GM23338 (cell line): ENCODE data around the gene RAB20. TPM values are rescaled to one million over a fixed set of nuclear protein-coding genes. Genes with fewer than 3 reads are reported as not detected.

Experiments
- ATAC-seq: fragments of 200-7000 bp; cut with Tn5 transposase; 3 replicates; pipeline ENCODE4 v1.9.1; 2020
- DNase-seq: peaks from one replicate; pipeline ENCODE4 v3.0.0-alpha.2; 2015; ENCODE audit warnings: low spot score
- H2AFZ ChIP-seq: fragments of 200-600 bp; sonication (generic); 2 replicates; pipeline ENCODE4 v1.8.0; 2016; ENCODE audit warnings: antibody characterized with exemption, mild to moderate bottlenecking, moderate library complexity
- H3F3A ChIP-seq: fragments of 200-600 bp; sonication (generic); replicated peaks from 2 replicates; pipeline ENCODE4 v1.8.0; 2017; ENCODE audit warnings: antibody characterized with exemption, mixed run types, low read depth
- H3K27ac ChIP-seq: fragments of 200-600 bp; sonication (generic); 2 replicates; pipeline ENCODE4 v1.6.1; 2016; ENCODE audit warnings: low read depth
- H3K27me3 ChIP-seq: fragments of 200-600 bp; sonication (generic); 2 replicates; pipeline ENCODE4 v1.8.0; 2016; ENCODE audit warnings: mild to moderate bottlenecking, mixed run types, moderate library complexity; ENCODE audit not compliant: insufficient read depth
- H3K36me3 ChIP-seq: fragments of 200-600 bp; sonication (generic); 2 replicates; pipeline ENCODE4 v1.8.0; 2016; ENCODE audit warnings: mild to moderate bottlenecking; ENCODE audit not compliant: insufficient read depth
- H3K4me1 ChIP-seq: fragments of 200-600 bp; sonication (generic); 2 replicates; pipeline ENCODE4 v1.8.0; 2016; ENCODE audit warnings: mild to moderate bottlenecking, moderate library complexity; ENCODE audit not compliant: insufficient read depth
- H3K4me2 ChIP-seq: fragments of 200-600 bp; sonication (generic); 2 replicates; pipeline ENCODE4 v1.7.1; 2017; ENCODE audit warnings: mixed run types
- H3K4me3 ChIP-seq: fragments of 200-600 bp; sonication (generic); 2 replicates; pipeline ENCODE4 v1.6.1; 2016; ENCODE audit warnings: mixed run types
- H3K79me2 ChIP-seq: fragments of 200-600 bp; sonication (generic); replicated peaks from 2 replicates; pipeline ENCODE4 v1.8.0; 2017; ENCODE audit warnings: mild to moderate bottlenecking; ENCODE audit not compliant: insufficient read depth
- H3K9me2 ChIP-seq: fragments of 200-600 bp; sonication (generic); 2 replicates; pipeline ENCODE4 v1.8.0; 2017; ENCODE audit not compliant: insufficient read depth
- H4K20me1 ChIP-seq: fragments of 200-600 bp; sonication (generic); replicated peaks from 2 replicates; pipeline ENCODE4 v1.8.0; 2017; ENCODE audit warnings: mild to moderate bottlenecking; ENCODE audit not compliant: insufficient read depth
- H3K27ac Mint-ChIP-seq: 2 replicates; pipeline ENCODE4 v1.8.0; 2020; ENCODE audit warnings: inconsistent platforms, mild to moderate bottlenecking, moderate library complexity, mixed read lengths
- H3K27me3 Mint-ChIP-seq: 3 replicates; pipeline ENCODE4 v1.8.0; 2022; ENCODE audit warnings: low read depth, mild to moderate bottlenecking, moderate library complexity, mixed read lengths, inconsistent platforms; ENCODE audit not compliant: insufficient read depth, poor library complexity
- H3K36me3 Mint-ChIP-seq: 3 replicates; pipeline ENCODE4 v1.8.0; 2021; ENCODE audit warnings: low read depth, mild to moderate bottlenecking, inconsistent platforms, moderate library complexity, mixed read lengths
- H3K4me1 Mint-ChIP-seq: 3 replicates; pipeline ENCODE4 v1.8.0; 2020; ENCODE audit warnings: mild to moderate bottlenecking, inconsistent platforms, mixed read lengths
- H3K4me3 Mint-ChIP-seq: 3 replicates; pipeline ENCODE4 v1.8.0; 2021; ENCODE audit warnings: moderate library complexity, mild to moderate bottlenecking, inconsistent platforms, mixed read lengths
- H3K9me3 Mint-ChIP-seq: 3 replicates; pipeline ENCODE4 v1.8.0; 2020; ENCODE audit warnings: moderate library complexity, mild to moderate bottlenecking, inconsistent platforms, mixed read lengths
- CREB1 ChIP-seq: fragments of 250-450 bp; sonication (Bioruptor Pico); IDR thresholded peaks from 2 replicates; pipeline ENCODE4 v1.5.0; 2020; ENCODE audit warnings: low read depth, mild to moderate bottlenecking, moderate library complexity
- EZH2 ChIP-seq: fragments of 200-600 bp; sonication (generic); IDR thresholded peaks from one replicate; pipeline ENCODE4 v1.8.0; 2017; ENCODE audit warnings: antibody characterized with exemption, mild to moderate bottlenecking, low read depth; ENCODE audit not compliant: unreplicated experiment
- EZH2phosphoT487 ChIP-seq: fragments of 200-600 bp; sonication (generic); IDR thresholded peaks from one replicate; pipeline ENCODE4 v1.8.1; 2018; ENCODE audit warnings: antibody characterized with exemption; ENCODE audit not compliant: unreplicated experiment
- JUNB ChIP-seq: IDR thresholded peaks from one replicate; pipeline ENCODE4 v1.6.1; 2016; ENCODE audit warnings: antibody characterized with exemption; ENCODE audit not compliant: unreplicated experiment
- NANOG ChIP-seq: IDR thresholded peaks from 2 replicates; pipeline ENCODE4 v1.6.1; 2016; ENCODE audit warnings: antibody characterized with exemption, borderline replicate concordance
- POLR2AphosphoS5 ChIP-seq: IDR thresholded peaks from 2 replicates; pipeline ENCODE4 v1.6.1; 2016; ENCODE audit warnings: antibody characterized with exemption, low read depth
- STAT1 ChIP-seq: IDR thresholded peaks from one replicate; pipeline ENCODE4 v1.6.1; 2016; ENCODE audit warnings: antibody characterized with exemption; ENCODE audit not compliant: unreplicated experiment
- ZNF114 ChIP-seq: fragments of 250-450 bp; sonication (Bioruptor Pico); IDR thresholded peaks from 2 replicates; pipeline ENCODE4 v1.5.0; 2020; ENCODE audit warnings: mild to moderate bottlenecking, moderate library complexity
- ZNF331 ChIP-seq: fragments of 250-450 bp; sonication (Bioruptor Pico); IDR thresholded peaks from 2 replicates; pipeline ENCODE4 v1.5.0; 2020; ENCODE audit warnings: low read depth, mild to moderate bottlenecking, moderate library complexity
- polyA plus RNA-seq: library from polyadenylated mRNA; unstranded; fragments of >200 nt; fragmentation: Nextera tagmentation; extraction: Ambion mirVana; gene quantifications from 2 replicates; pipeline ENCODE4 v1.2.1, GENCODE V29; 2016
- total RNA-seq: library from RNA; depleted of rRNA; stranded (reverse); fragments of >200 nt; shearing (Covaris generic); gene quantifications from 2 replicates; pipeline ENCODE4 v1.2.3, GENCODE V29; 2014
- TF ChIP-seq, protein P1 (sequence below): IDR thresholded peaks from 2 replicates; pipeline ENCODE4 v1.6.1; 2016; ENCODE audit warnings: antibody characterized with exemption
- TF ChIP-seq, protein P2 (sequence below): fragments of 250-450 bp; sonication (Bioruptor Pico); IDR thresholded peaks from 2 replicates; pipeline ENCODE4 v1.5.0; 2020; ENCODE audit warnings: mild to moderate bottlenecking, moderate library complexity
- TF ChIP-seq, protein P3 (sequence below): IDR thresholded peaks from one replicate; pipeline ENCODE4 v1.6.1; 2018; ENCODE audit warnings: antibody characterized with exemption; ENCODE audit not compliant: unreplicated experiment
- TF ChIP-seq, protein P4 (sequence below), 2 experiments: fragments of 200-600 bp in 1 of 2; sonication (generic) in 1 of 2; conservative IDR thresholded peaks; 2 replicates each; pipeline versions ENCODE4 v1.5.1 to v1.6.1; 2016 to 2017; ENCODE audit warnings: antibody characterized with exemption in 2 of 2, low read depth in 2 of 2, mild to moderate bottlenecking in 2 of 2, moderate library complexity in 1 of 2

RAB20 gene
- total and polyA plus RNA-seq, 2 experiments from 2014 or later = 12.3 to 26.6 TPM

DNA sequence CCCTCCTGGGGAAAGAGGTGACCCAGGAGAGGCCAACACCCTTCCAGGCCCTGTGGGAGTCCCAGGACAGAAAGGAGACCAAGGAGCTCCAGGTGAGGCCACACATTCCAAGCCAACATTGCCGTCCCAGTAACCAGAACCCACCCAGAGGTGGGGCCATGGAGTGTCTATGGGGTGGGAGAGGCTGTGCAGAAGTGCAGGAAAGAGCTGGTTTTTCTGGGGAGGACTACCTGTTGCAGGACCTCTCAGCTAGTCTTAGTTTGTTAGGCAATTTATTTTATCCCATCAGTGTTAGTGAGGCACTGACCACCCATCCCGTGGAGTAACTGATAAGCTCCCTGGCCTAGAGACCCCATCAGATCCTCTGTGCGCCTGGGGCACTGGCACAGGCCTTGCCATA, 66.1 kb downstream of the RAB20 start:
- Histone ChIP-seq H4K20me1 (0 out of 2 replicates have a peak, but pooled peaks cover 1% of the 10 kb centered on the region), H3K4me3 (no peak overlapping the region), H3K4me1 (no peaks in the 10 kb centered on the region), H2AFZ (no peak overlapping the region), H3K4me2 (no peak overlapping the region), H3K27me3 (no peaks in the 10 kb centered on the region), H3K79me2 (no peaks in the 10 kb centered on the region), H3F3A (no peaks in the 10 kb centered on the region), H3K36me3 (no peaks in the 10 kb centered on the region), H3K27ac (no peak overlapping the region), H3K9me2 (no peaks in the 10 kb centered on the region)
- Mint-ChIP-seq H3K4me3 (no peak overlapping the region), H3K4me1 (no peaks in the 10 kb centered on the region), H3K27ac (no peak overlapping the region), H3K36me3 (peaks cover 57% of the 10 kb centered on the region), H3K27me3 (peaks cover 8% of the 10 kb centered on the region), H3K9me3 (peaks cover 6% of the 10 kb centered on the region)
- DNase-seq (no peak), ATAC-seq (no peak)
- TF ChIP-seq POLR2AphosphoS5 = no peak
- TF ChIP-seq, protein P1, sequence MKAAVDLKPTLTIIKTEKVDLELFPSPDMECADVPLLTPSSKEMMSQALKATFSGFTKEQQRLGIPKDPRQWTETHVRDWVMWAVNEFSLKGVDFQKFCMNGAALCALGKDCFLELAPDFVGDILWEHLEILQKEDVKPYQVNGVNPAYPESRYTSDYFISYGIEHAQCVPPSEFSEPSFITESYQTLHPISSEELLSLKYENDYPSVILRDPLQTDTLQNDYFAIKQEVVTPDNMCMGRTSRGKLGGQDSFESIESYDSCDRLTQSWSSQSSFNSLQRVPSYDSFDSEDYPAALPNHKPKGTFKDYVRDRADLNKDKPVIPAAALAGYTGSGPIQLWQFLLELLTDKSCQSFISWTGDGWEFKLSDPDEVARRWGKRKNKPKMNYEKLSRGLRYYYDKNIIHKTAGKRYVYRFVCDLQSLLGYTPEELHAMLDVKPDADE = no peak
- TF ChIP-seq STAT1 = no peak
- no peak for TF ChIP-seq NANOG
- TF ChIP-seq JUNB = no peak
- no peak for TF ChIP-seq EZH2phosphoT487
- TF ChIP-seq, protein P2, sequence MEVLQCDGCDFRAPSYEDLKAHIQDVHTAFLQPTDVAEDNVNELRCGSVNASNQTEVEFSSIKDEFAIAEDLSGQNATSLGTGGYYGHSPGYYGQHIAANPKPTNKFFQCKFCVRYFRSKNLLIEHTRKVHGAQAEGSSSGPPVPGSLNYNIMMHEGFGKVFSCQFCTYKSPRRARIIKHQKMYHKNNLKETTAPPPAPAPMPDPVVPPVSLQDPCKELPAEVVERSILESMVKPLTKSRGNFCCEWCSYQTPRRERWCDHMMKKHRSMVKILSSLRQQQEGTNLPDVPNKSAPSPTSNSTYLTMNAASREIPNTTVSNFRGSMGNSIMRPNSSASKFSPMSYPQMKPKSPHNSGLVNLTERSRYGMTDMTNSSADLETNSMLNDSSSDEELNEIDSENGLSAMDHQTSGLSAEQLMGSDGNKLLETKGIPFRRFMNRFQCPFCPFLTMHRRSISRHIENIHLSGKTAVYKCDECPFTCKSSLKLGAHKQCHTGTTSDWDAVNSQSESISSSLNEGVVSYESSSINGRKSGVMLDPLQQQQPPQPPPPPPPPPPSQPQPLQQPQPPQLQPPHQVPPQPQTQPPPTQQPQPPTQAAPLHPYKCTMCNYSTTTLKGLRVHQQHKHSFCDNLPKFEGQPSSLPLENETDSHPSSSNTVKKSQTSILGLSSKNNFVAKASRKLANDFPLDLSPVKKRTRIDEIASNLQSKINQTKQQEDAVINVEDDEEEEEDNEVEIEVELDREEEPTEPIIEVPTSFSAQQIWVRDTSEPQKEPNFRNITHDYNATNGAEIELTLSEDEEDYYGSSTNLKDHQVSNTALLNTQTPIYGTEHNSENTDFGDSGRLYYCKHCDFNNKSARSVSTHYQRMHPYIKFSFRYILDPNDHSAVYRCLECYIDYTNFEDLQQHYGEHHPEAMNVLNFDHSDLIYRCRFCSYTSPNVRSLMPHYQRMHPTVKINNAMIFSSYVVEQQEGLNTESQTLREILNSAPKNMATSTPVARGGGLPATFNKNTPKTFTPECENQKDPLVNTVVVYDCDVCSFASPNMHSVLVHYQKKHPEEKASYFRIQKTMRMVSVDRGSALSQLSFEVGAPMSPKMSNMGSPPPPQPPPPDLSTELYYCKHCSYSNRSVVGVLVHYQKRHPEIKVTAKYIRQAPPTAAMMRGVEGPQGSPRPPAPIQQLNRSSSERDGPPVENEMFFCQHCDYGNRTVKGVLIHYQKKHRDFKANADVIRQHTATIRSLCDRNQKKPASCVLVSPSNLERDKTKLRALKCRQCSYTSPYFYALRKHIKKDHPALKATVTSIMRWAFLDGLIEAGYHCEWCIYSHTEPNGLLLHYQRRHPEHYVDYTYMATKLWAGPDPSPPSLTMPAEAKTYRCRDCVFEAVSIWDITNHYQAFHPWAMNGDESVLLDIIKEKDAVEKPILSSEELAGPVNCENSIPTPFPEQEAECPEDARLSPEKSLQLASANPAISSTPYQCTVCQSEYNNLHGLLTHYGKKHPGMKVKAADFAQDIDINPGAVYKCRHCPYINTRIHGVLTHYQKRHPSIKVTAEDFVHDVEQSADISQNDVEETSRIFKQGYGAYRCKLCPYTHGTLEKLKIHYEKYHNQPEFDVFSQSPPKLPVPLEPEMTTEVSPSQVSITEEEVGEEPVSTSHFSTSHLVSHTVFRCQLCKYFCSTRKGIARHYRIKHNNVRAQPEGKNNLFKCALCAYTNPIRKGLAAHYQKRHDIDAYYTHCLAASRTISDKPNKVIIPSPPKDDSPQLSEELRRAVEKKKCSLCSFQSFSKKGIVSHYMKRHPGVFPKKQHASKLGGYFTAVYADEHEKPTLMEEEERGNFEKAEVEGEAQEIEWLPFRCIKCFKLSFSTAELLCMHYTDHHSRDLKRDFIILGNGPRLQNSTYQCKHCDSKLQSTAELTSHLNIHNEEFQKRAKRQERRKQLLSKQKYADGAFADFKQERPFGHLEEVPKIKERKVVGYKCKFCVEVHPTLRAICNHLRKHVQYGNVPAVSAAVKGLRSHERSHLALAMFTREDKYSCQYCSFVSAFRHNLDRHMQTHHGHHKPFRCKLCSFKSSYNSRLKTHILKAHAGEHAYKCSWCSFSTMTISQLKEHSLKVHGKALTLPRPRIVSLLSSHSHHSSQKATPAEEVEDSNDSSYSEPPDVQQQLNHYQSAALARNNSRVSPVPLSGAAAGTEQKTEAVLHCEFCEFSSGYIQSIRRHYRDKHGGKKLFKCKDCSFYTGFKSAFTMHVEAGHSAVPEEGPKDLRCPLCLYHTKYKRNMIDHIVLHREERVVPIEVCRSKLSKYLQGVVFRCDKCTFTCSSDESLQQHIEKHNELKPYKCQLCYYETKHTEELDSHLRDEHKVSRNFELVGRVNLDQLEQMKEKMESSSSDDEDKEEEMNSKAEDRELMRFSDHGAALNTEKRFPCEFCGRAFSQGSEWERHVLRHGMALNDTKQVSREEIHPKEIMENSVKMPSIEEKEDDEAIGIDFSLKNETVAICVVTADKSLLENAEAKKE = no peak
- TF ChIP-seq, protein P3, sequence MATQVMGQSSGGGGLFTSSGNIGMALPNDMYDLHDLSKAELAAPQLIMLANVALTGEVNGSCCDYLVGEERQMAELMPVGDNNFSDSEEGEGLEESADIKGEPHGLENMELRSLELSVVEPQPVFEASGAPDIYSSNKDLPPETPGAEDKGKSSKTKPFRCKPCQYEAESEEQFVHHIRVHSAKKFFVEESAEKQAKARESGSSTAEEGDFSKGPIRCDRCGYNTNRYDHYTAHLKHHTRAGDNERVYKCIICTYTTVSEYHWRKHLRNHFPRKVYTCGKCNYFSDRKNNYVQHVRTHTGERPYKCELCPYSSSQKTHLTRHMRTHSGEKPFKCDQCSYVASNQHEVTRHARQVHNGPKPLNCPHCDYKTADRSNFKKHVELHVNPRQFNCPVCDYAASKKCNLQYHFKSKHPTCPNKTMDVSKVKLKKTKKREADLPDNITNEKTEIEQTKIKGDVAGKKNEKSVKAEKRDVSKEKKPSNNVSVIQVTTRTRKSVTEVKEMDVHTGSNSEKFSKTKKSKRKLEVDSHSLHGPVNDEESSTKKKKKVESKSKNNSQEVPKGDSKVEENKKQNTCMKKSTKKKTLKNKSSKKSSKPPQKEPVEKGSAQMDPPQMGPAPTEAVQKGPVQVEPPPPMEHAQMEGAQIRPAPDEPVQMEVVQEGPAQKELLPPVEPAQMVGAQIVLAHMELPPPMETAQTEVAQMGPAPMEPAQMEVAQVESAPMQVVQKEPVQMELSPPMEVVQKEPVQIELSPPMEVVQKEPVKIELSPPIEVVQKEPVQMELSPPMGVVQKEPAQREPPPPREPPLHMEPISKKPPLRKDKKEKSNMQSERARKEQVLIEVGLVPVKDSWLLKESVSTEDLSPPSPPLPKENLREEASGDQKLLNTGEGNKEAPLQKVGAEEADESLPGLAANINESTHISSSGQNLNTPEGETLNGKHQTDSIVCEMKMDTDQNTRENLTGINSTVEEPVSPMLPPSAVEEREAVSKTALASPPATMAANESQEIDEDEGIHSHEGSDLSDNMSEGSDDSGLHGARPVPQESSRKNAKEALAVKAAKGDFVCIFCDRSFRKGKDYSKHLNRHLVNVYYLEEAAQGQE = no peak
- TF ChIP-seq, protein P4, sequence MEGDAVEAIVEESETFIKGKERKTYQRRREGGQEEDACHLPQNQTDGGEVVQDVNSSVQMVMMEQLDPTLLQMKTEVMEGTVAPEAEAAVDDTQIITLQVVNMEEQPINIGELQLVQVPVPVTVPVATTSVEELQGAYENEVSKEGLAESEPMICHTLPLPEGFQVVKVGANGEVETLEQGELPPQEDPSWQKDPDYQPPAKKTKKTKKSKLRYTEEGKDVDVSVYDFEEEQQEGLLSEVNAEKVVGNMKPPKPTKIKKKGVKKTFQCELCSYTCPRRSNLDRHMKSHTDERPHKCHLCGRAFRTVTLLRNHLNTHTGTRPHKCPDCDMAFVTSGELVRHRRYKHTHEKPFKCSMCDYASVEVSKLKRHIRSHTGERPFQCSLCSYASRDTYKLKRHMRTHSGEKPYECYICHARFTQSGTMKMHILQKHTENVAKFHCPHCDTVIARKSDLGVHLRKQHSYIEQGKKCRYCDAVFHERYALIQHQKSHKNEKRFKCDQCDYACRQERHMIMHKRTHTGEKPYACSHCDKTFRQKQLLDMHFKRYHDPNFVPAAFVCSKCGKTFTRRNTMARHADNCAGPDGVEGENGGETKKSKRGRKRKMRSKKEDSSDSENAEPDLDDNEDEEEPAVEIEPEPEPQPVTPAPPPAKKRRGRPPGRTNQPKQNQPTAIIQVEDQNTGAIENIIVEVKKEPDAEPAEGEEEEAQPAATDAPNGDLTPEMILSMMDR (conservative IDR thresholded peaks at IDR 0.05; ENCODE audit: low read depth in 2 of 2) = no peak
- TF ChIP-seq ZNF114 = no peak
- no peak for TF ChIP-seq EZH2
- TF ChIP-seq CREB1 (CRISPR knock-in tag) = no peak
- TF ChIP-seq ZNF331 (CRISPR knock-in tag) = no peak
